Prostate gland (tissue), 2 donors: ENCODE results near the gene TLR2.

Source experiments
- CTCF ChIP-seq, 4 experiments: fragments of 200-600 bp in 2 of 4; fragments of 450-650 bp in 2 of 4; sonication (generic) in 2 of 4; IDR thresholded peaks; 1 replicate in 3 of 4; 2 replicates in 1 of 4; pipeline ENCODE4 v1.5.1; 2016 to 2019; ENCODE audit warnings: antibody characterized with exemption in 4 of 4, mild to moderate bottlenecking in 2 of 4, moderate library complexity in 2 of 4
- POLR2A ChIP-seq: fragments of 450-650 bp; IDR thresholded peaks from one replicate; pipeline ENCODE4 v1.6.1; 2016; ENCODE audit warnings: antibody characterized with exemption, mild to moderate bottlenecking

GRCh38 chr4:153676486-153676885, 7.6 kb upstream of the TLR2 start:
- TF ChIP-seq CTCF (IDR thresholded peaks at IDR 0.05) (no peak), POLR2A (no peak)
